HUES64 (cell line): Measurements from ENCODE around the gene KRTAP1-5.
"Not testable (repeated sequence)": the region's sequence is repeated elsewhere in the genome, so short reads cannot be mapped to it uniquely, and the experiment has no call there.

Experiments used
- H3K27ac ChIP-seq: 2 replicates; pipeline ENCODE4 v1.7.0; 2013; ENCODE audit warnings: low read depth, low read length, inconsistent platforms
- H3K27me3 ChIP-seq: 2 replicates; pipeline ENCODE4 v1.6.1; 2013; ENCODE audit warnings: mild to moderate bottlenecking, low read length; ENCODE audit not compliant: insufficient read depth
- H3K36me3 ChIP-seq: 2 replicates; pipeline ENCODE4 v1.6.1; 2013; ENCODE audit warnings: mild to moderate bottlenecking, low read length; ENCODE audit not compliant: insufficient read depth
- H3K4me1 ChIP-seq: 2 replicates; pipeline ENCODE4 v1.6.1; 2013; ENCODE audit warnings: mild to moderate bottlenecking, low read length, moderate library complexity; ENCODE audit not compliant: insufficient read depth
- H3K4me3 ChIP-seq: 2 replicates; pipeline ENCODE4 v1.5.1; 2013; ENCODE audit warnings: mild to moderate bottlenecking, low read length, moderate library complexity
- H3K9ac ChIP-seq: 2 replicates; pipeline ENCODE4 v1.6.1; 2013; ENCODE audit warnings: mild to moderate bottlenecking, low read depth, low read length
- H3K9me3 ChIP-seq: 2 replicates; pipeline ENCODE4 v1.6.1; 2013; ENCODE audit warnings: low read depth, low read length; ENCODE audit not compliant: insufficient read depth
- WGBS: fragments of 150-250, 120-280 bp; methylation state at CpG from one replicate; pipeline ENCODE4 v1.1.7; 2013; ENCODE audit warnings: missing lambda C conversion rate; 5-methylcytosine and 5-hydroxymethylcytosine counted together

KRTAP1-5 gene

DNA sequence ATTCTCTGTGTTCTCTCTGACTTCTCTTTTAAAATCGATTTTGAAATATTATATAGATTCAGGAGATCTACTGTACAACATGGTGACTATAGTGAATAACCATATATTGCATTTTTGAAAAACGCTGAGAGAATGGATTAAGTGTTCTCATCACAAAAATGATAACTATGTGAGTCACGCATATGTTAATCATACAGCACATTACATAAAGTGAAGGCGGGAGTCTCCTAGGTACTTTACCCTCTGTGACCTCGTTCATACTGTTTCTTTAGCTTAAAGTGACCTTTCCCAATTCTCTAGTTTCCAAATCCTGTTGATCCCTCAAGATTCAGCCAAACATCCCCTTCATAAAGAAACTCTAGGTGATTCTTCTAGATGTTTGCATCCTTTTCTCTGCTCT lies 24.2 kb downstream of the KRTAP1-5 start:
- 78% methylated on average over 4 of the region's 5 CpGs for WGBS
- no peaks in the 10 kb centered on the region for H3K4me1 ChIP-seq
- H3K36me3 ChIP-seq = no peaks in the 10 kb centered on the region
- no peaks in the 10 kb centered on the region for H3K27me3 ChIP-seq
- no peaks in the 10 kb centered on the region for H3K9me3 ChIP-seq
- H3K27ac ChIP-seq = no peak overlapping the region
- H3K9ac ChIP-seq = no peak overlapping the region
- H3K4me3 ChIP-seq = no peak overlapping the region

- Histone ChIP-seq H3K36me3 (no peaks in the 10 kb centered on the region), H3K27ac (no peak overlapping the region), H3K9me3 (no peaks in the 10 kb centered on the region), H3K4me1 (no peaks in the 10 kb centered on the region), H3K9ac (no peak overlapping the region), H3K4me3 (no peak overlapping the region), H3K27me3 (no peaks in the 10 kb centered on the region)
- WGBS = 92% methylated on average over 4 of the region's 4 CpGs
Observed at GRCh38 chr17:41001795-41002194, 25.2 kb downstream of the KRTAP1-5 start.

- H3K4me1 ChIP-seq, H3K4me3 ChIP-seq, H3K27me3 ChIP-seq, H3K9ac ChIP-seq, H3K36me3 ChIP-seq, H3K9me3 ChIP-seq, H3K27ac ChIP-seq: not testable (repeated sequence)
- 95% methylated on average over 6 of the region's 6 CpGs for WGBS
Observed at GRCh38 chr17:40999563-40999962, 27.4 kb downstream of the KRTAP1-5 start, which contains the start of gene KRTAP3-2. TSS of gene KRTAP3-2 (minus strand) at chr17:40999906. CDS start at chr17:40999853, 53 bp downstream.

DNA sequence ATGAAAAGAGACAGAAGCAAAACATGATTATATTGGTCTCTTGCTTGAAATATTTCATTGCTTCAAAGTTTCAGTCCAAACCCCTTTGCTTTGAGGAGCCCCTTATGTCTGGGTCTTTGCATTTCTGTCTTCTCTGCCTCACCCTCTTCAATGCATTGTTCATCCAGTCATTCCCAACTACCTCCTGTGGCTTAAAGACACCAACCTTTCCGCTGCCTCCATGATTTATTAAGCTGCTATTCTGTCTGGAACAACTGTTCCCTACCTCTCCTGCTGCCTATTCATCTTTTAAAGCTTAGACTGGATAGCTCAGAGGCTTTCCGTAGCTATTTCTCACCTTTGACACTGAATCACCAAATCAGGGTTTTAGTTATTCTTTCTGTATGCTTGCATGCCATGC lies 29.6 kb downstream of the KRTAP1-5 start:
- no peaks in the 10 kb centered on the region for H3K27me3 ChIP-seq
- H3K27ac ChIP-seq = no peak overlapping the region
- 85% methylated on average over 2 of the region's 2 CpGs for WGBS
- no peak overlapping the region for H3K4me3 ChIP-seq
- no peaks in the 10 kb centered on the region for H3K9me3 ChIP-seq
- H3K4me1 ChIP-seq = no peaks in the 10 kb centered on the region
- H3K36me3 ChIP-seq = no peaks in the 10 kb centered on the region
- H3K9ac ChIP-seq = no peak overlapping the region

DNA sequence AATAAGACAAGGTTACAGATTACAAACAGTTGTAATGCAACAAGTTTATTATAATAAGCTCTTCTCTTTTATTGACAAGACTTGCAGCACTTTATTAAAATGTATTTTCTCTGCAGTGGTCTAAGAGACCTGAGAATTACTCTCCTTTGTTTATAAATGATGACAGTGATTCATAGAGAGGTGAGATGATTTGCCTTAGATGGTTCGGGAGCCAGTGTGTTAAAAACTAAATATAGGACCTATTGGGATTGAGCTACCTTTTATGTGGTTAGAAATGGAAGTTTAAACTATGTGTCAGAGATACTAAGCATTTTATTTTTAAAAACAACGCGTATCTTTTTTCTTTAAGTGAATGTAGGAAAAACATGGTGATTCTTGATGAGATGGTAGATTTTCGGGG lies 30.2 kb downstream of the KRTAP1-5 start:
- H3K27ac ChIP-seq = no peak overlapping the region
- no peaks in the 10 kb centered on the region for H3K4me1 ChIP-seq
- WGBS = 99% methylated on average over 3 of the region's 4 CpGs
- no peak overlapping the region for H3K4me3 ChIP-seq
- H3K27me3 ChIP-seq = no peaks in the 10 kb centered on the region
- no peaks in the 10 kb centered on the region for H3K36me3 ChIP-seq
- no peaks in the 10 kb centered on the region for H3K9me3 ChIP-seq
- H3K9ac ChIP-seq = no peak overlapping the region

GRCh38 chr17:40995116-40995515 lies 31.9 kb downstream of the KRTAP1-5 start:
- Histone ChIP-seq H3K4me3 (no peak overlapping the region), H3K4me1 (no peaks in the 10 kb centered on the region), H3K9me3 (no peaks in the 10 kb centered on the region; the same call in 1 of the 2 replicates), H3K27me3 (no peaks in the 10 kb centered on the region), H3K36me3 (no peaks in the 10 kb centered on the region), H3K27ac (no peak overlapping the region), H3K9ac (no peak overlapping the region)
- WGBS = no CpG with 5 or more reads among the region's 1 CpG

- Histone ChIP-seq H3K36me3 (no peaks in the 10 kb centered on the region), H3K9ac (no peak within 1 kb of the TSS), H3K27ac (no peak within 1 kb of the TSS), H3K27me3 (no peaks in the 10 kb centered on the region), H3K9me3 (no peaks in the 10 kb centered on the region; the same call in 1 of the 2 replicates), H3K4me1 (no peaks in the 10 kb centered on the region), H3K4me3 (no peak within 1 kb of the TSS)
- 74% methylated on average over 4 of the region's 4 CpGs for WGBS
Observed at GRCh38 chr17:40993839-40994238, 33.2 kb downstream of the KRTAP1-5 start, which contains the start of gene KRTAP3-3. TSS of gene KRTAP3-3 (minus strand) at chr17:40994164. CDS start at chr17:40994097, 67 bp downstream.

- H3K9me3 ChIP-seq = no peaks in the 10 kb centered on the region; the same call in 1 of the 2 replicates
- H3K4me3 ChIP-seq = no peak overlapping the region
- H3K4me1 ChIP-seq = no peaks in the 10 kb centered on the region
- WGBS = 92% methylated on average over 2 of the region's 2 CpGs
- no peak overlapping the region for H3K27ac ChIP-seq
- H3K36me3 ChIP-seq = no peaks in the 10 kb centered on the region
- no peak overlapping the region for H3K9ac ChIP-seq
- no peaks in the 10 kb centered on the region for H3K27me3 ChIP-seq
Observed at GRCh38 chr17:40993084-40993483, 33.9 kb downstream of the KRTAP1-5 start.

- H3K27me3 ChIP-seq = no peaks in the 10 kb centered on the region
- no peak overlapping the region for H3K27ac ChIP-seq
- no peaks in the 10 kb centered on the region; the same call in 1 of the 2 replicates for H3K9me3 ChIP-seq
- 91% methylated on average over 3 of the region's 3 CpGs for WGBS
- no peaks in the 10 kb centered on the region for H3K4me1 ChIP-seq
- no peaks in the 10 kb centered on the region for H3K36me3 ChIP-seq
- no peak overlapping the region for H3K4me3 ChIP-seq
- H3K9ac ChIP-seq = no peak overlapping the region
Observed at GRCh38 chr17:40992666-40993065, 34.3 kb downstream of the KRTAP1-5 start.

DNA sequence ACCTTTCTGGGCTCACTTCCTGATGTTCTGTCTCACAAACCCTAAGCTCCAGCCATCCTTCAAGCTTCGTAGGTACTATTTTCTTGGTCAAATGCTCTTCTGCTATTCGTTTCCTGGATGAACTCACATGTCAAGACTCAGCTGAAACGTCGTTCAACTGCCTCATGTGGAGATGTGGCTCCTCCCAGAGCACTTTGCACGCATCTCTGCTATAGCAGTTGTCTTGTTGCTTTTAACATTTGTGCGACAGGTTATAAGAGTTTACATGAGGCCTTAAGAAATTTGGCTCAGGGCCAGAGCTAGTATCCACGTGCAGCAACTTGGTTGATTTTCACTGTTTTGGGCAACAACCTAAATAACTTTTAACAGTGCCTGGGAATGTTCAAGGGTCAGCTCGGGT lies 40.1 kb downstream of the KRTAP1-5 start:
- no peak overlapping the region for H3K4me3 ChIP-seq
- no peaks in the 10 kb centered on the region for H3K27me3 ChIP-seq
- H3K9me3 ChIP-seq = no peaks in the 10 kb centered on the region; the same call in 1 of the 2 replicates
- H3K4me1 ChIP-seq = no peaks in the 10 kb centered on the region
- no peak overlapping the region for H3K9ac ChIP-seq
- no peaks in the 10 kb centered on the region for H3K36me3 ChIP-seq
- 87% methylated on average over 8 of the region's 8 CpGs for WGBS
- H3K27ac ChIP-seq = no peak overlapping the region

GRCh38 chr17:40984226-40984625 lies 42.8 kb downstream of the KRTAP1-5 start, which contains the start of gene KRT40:
TSS of gene KRT40 (minus strand) at chr17:40984326. CDS start at chr17:40984273, 53 bp downstream.
- H3K4me1 ChIP-seq = peaks cover 9% of the 10 kb centered on the region
- no peaks in the 10 kb centered on the region for H3K27me3 ChIP-seq
- no peaks in the 10 kb centered on the region for H3K9me3 ChIP-seq
- H3K27ac ChIP-seq = no peak within 1 kb of the TSS
- H3K4me3 ChIP-seq = no peak within 1 kb of the TSS
- 92% methylated on average over 1 of the region's 3 CpGs for WGBS
- no peaks in the 10 kb centered on the region for H3K36me3 ChIP-seq
- H3K9ac ChIP-seq = no peak within 1 kb of the TSS

- H3K27me3 ChIP-seq = no peaks in the 10 kb centered on the region
- H3K36me3 ChIP-seq = no peaks in the 10 kb centered on the region
- no peak overlapping the region for H3K4me3 ChIP-seq
- WGBS = 92% methylated on average over 3 of the region's 5 CpGs
- no peaks in the 10 kb centered on the region for H3K9me3 ChIP-seq
- H3K27ac ChIP-seq = no peak overlapping the region
- peaks cover 9% of the 10 kb centered on the region for H3K4me1 ChIP-seq
- no peak overlapping the region for H3K9ac ChIP-seq
Observed at GRCh38 chr17:40981115-40981514, 45.9 kb downstream of the KRTAP1-5 start.
